Fibroblast of pulmonary artery (primary cell): ENCODE data around the gene HSD17B3.

ENCODE experiments used
- DNase-seq: peaks from one replicate; pipeline ENCODE4 v3.0.0-alpha.2; 2010; ENCODE audit warnings: low read depth
- H3K4me3 ChIP-seq: replicated peaks from 2 replicates; pipeline ENCODE4 v1.5.1; 2011; ENCODE audit warnings: low read depth, mild to moderate bottlenecking, control low read depth, low read length, moderate library complexity
- TF ChIP-seq, protein P1 (sequence below): IDR thresholded peaks from 2 replicates; pipeline ENCODE4 v1.5.1; 2011; ENCODE audit warnings: mild to moderate bottlenecking, control low read depth, low read length, inconsistent platforms; ENCODE audit errors: missing control alignments

The HSD17B3 gene

DNA sequence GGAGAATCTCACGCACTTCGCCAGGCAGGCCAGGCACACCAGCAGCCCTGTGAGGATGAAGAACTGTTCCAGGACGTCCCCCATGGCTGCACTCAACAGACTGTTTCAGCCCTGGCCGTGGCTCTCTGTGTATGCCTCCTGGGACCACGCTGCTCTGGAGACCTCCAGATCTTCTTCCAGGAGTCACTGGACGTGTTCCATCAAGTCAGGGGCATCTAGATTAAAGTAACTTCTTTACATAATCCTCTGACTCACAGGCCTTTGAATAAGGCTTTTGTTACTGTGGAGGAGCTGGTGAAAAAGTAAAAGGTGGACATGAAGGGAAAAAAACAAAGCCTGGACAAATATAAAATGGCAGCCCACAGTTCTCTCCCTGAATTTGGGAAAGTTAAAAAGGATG, at the start of gene HSD17B3:
Gene HSD17B3, minus strand, starts transcription at position 156 of the 400 bp plus-strand sequence. Its CDS starts 72 bp downstream, at position 84.
- H3K4me3 ChIP-seq: no peak within 1 kb of the TSS
- no peak for DNase-seq
- TF ChIP-seq, protein P1, sequence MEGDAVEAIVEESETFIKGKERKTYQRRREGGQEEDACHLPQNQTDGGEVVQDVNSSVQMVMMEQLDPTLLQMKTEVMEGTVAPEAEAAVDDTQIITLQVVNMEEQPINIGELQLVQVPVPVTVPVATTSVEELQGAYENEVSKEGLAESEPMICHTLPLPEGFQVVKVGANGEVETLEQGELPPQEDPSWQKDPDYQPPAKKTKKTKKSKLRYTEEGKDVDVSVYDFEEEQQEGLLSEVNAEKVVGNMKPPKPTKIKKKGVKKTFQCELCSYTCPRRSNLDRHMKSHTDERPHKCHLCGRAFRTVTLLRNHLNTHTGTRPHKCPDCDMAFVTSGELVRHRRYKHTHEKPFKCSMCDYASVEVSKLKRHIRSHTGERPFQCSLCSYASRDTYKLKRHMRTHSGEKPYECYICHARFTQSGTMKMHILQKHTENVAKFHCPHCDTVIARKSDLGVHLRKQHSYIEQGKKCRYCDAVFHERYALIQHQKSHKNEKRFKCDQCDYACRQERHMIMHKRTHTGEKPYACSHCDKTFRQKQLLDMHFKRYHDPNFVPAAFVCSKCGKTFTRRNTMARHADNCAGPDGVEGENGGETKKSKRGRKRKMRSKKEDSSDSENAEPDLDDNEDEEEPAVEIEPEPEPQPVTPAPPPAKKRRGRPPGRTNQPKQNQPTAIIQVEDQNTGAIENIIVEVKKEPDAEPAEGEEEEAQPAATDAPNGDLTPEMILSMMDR: no peak

DNA sequence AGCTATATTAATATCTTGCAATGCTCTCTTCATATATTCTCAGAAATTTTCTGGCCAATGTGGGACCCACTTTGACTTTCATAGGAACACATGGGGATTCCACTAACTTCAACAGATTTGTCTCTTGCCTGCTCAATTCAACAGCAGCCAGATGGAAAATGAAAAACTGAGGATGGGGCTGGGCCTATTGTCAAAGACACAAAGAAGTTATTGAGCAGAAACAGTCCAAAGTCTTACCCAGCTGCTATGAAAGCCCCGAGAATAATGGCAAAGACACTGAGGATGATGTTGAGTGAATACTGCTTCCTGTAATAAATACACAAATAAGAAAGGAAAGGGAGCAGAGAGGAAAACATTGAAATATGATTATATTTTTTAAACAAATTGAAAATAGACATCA, 48.9 kb upstream of the HSD17B3 start:
- DNase-seq: no peak
- TF ChIP-seq, protein P1: no peak
- H3K4me3 ChIP-seq: no peak overlapping the region

DNA sequence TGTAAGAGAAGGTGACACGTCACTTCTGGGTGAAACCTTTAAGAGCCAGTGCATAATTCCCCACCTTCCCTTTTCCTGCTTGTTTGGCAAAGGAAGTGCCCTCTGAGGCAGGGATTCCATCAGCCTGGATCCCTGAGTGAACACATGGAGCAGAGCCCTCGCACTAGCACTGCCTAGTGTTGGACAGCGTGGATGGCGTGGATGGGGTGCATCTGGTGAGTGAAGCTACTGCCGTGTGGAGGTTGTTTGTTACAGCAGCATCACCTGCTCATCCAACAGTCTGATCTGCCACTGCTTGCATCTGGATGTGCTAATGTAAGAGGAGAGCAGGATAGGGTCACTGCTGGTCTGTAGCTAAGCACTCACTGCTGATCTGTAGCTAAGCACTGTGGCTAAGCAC, 46.3 kb upstream of the HSD17B3 start:
- TF ChIP-seq, protein P1: no peak

DNA sequence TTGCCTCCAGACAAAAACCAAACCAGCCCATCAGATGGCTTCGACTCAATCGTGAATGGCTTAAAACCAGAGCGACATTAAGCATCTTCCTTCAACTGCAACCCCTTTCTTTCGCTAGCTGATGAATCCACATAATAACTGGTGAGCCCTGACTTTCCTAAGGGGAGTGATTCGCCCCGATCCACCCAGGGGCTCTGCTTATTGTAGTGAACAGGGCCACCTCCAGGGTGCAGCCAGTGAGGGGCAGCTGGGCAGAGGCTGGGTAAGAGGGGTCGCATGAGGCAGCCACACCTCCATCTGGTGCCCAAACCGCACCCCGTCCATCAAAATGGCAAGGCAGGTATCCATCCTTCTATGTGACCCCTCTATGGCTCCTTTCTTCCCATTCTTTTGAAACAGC, 43.6 kb upstream of the HSD17B3 start:
- H3K4me3 ChIP-seq: no peak overlapping the region
- TF ChIP-seq, protein P1: no peak
- no peak for DNase-seq

More for the DNA sequence above, 46.3 kb upstream of the HSD17B3 start:
- no peak overlapping the region for H3K4me3 ChIP-seq
- DNase-seq: no peak

DNA sequence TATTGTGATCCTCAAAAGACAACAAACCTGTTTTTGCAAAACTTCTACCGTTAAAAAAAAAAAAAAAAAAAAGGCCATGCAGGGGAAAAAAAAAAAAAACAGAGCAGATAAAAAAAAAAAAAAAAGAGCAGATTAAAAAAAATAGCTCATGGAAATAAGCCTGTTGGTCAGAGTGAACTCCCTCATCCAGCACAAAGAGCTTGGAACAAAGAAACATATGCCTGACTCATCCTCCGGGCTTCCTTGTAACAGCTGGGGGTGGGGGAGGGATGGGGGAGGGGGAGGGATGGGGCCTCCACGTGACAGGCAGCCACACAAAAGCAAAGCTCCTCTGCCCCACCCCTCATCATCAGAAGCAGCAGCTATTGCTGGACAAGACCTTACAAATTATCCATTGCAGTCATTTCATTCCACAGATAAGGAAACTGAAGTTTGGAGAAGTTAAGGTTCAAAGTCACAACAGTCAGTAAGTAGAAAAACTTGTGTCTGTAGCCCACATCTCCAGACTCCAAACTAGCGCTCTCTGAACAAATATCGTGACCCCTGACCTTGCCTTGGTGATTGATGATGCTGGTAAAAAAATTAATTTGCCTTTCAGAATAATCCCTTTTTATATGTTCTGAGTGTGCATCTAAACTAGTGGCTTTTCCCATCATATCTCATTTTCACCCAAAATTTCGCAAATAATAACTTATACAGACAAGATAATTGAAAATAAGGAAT, 42.6 kb upstream of the HSD17B3 start:
- TF ChIP-seq, protein P1: no peak
- peak; percentile 98 for DNase-seq
- H3K4me3 ChIP-seq: no peak overlapping the region

DNA sequence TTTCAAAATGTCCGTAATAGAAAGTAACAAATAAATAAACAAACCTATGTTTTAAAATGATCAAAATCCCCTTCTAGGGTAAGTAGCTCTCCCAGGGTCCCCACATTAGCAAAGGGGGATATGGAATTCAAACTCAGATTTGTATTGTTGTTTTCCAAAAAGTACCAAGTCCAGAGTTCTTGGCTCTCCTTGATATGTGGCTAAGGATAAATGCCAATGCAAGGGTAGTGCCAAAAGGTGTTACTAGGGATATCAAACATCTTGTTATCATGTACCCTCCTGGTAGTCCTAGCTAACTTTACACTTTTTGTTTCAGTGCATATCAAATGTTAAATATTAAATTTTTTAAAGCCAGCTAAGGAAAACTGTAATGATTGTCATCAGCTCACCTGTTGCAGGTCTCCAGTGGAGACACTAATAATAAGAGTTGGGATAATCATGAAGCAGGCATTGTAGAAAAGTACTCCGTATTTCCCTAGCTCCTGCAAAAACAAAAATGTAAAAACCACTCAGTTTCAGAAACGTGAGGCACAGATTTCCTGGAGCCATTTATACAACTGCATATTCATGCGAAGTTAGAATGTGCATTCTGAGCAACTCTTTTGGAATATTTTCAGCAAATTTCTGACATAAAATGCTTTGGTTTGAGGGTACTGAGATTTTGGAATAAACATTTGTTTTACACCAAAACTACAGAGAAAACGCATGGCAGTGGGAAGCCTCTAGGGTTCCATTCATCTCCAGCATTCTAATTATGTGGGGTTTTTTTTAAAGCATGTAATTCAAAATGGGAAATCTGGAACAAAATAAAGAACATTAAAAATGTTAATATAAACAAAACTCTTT, 41.8 kb upstream of the HSD17B3 start:
- TF ChIP-seq, protein P1: no peak
- H3K4me3 ChIP-seq: no peak overlapping the region
- no peak for DNase-seq
